Mononuclear cell (primary cell): ENCODE results near the gene SBF1. TPM values are rescaled to one million over a fixed set of nuclear protein-coding genes. Genes with fewer than 3 reads are reported as not detected.
A peak's percentile ranks its signal among the peaks of the same experiment; 100 is the strongest.

Experiments used
- H3K27me3 ChIP-seq: 2 replicates; pipeline ENCODE4 v1.6.0; 2011; ENCODE audit warnings: low read length, control low read depth; ENCODE audit not compliant: insufficient read depth
- H3K4me1 ChIP-seq: 2 replicates; pipeline ENCODE4 v1.5.1; 2011; ENCODE audit warnings: mild to moderate bottlenecking, low read length, control low read depth; ENCODE audit not compliant: insufficient read depth
- H3K4me3 ChIP-seq: 2 replicates; pipeline ENCODE4 v1.5.1; 2011; ENCODE audit warnings: mild to moderate bottlenecking, low read length, moderate library complexity
- H3K9me3 ChIP-seq: 2 replicates; pipeline ENCODE4 v1.5.1; 2011; ENCODE audit warnings: low read depth, mild to moderate bottlenecking, control low read depth, low read length
- total RNA-seq: library from RNA; depleted of rRNA; stranded (reverse); fragments of >200 nt; gene quantifications from one replicate; pipeline ENCODE4 v1.2.3, GENCODE V29; 2012

SBF1 gene
- total RNA-seq, 1 donor: 63.4 TPM

DNA sequence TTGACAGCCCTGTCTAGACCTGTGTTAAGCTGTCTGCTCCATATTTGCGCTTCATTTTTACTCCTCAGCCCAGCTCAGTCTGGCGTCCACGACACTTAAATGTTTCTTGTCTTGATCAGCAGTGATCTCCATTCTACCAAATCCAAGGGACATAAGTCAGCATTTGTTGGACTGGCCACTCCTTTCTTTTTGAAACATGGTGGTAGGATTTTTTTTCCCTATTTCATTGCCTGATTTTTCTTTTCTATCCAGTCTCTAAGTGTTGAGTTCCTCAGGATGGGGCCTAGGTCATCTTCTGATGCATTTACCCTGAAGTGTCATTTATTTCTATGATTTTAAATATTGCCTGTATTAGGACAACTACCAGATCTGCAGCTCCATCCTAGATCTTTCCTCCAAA lies 34.1 kb upstream of the SBF1 start:
- Histone ChIP-seq H3K9me3 (no peaks in the 10 kb centered on the region), H3K27me3 (no peaks in the 10 kb centered on the region), H3K4me3 (no peak overlapping the region), H3K4me1 (peaks cover 25% of the 10 kb centered on the region)

DNA sequence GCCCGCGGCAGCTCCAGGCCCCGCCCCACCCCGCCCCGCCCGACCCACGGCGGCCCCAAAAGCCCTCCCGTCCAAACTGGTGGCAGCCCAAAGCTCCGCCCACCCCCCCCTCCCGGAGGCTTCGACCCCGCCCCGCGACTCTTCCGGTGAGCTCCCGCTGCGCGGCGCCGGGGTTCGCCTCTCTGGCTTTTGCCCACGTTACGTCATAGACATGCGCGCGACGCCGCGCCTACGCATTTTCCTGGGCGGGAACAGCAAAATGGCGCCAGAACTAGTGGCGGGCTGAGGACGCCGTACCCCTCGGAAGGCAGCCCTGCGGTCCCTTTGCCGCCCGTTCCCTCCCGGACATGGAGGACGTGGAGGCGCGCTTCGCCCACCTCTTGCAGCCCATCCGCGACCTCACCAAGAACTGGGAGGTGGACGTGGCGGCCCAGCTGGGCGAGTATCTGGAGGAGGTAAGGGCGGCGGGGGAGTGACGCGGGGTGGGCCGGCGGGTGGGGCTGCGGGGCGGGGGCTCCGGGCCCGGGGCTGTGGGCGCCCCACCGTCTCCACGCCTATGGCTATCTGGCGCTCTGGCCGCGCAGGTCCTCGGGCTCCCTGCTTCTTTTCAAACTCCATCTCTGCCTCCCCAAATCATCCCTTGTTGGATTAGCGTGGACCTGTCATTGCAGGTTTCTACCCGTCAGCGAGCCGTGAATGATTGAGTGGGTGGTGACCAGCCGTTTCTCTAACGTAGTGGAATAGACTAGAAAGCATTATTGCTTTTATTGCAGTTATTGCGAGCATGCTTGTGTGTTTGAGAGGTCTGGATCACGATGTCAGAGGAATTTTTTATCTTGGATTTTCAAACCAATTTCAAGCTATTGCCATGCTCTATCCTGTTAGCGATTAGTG lies 33.4 kb upstream of the SBF1 start, which contains the start of gene NCAPH2:
Gene NCAPH2 (plus strand): TSS at position 234 of the 894 bp plus-strand sequence. CDS start 114 bp downstream, at position 348.
- peaks cover 25% of the 10 kb centered on the region for H3K4me1 ChIP-seq
- peak within 1 kb of the TSS; percentile 72 for H3K4me3 ChIP-seq
- H3K9me3 ChIP-seq: no peaks in the 10 kb centered on the region
- no peaks in the 10 kb centered on the region for H3K27me3 ChIP-seq

DNA sequence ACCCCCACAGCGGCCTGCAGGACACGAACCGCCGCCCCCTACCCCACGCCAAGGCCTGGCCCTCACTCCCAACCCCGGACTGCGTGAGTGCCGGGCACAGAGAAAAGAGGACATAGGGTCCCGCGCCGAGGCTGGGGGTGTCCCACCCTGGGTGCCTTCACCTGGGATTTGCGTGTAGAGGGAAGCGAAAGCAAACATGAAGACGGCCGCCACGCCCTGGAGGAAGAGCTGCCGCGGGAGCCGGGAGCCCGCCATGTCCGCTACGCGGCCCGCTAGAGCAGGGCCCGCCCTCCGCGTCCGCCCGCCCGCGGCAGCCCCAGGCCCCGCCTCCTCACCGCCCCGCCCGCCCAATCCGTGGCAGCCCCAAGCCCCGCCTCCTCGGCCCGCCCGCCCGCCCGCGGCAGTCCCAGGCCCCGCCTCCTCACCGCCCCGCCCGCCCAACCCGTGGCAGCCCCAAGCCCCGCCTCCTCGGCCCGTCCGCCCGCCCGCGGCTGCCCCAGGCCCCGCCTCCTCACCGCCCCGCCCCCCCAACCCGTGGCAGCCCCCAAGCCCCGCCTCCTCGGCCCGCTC lies 32.7 kb upstream of the SBF1 start, which contains the start of gene LMF2:
Gene LMF2 (minus strand): TSS at position 282 of the 570 bp plus-strand sequence. CDS start 27 bp downstream, at position 255.
- peaks cover 25% of the 10 kb centered on the region for H3K4me1 ChIP-seq
- no peaks in the 10 kb centered on the region for H3K27me3 ChIP-seq
- peak within 1 kb of the TSS; percentile 72 for H3K4me3 ChIP-seq
- no peaks in the 10 kb centered on the region for H3K9me3 ChIP-seq

DNA sequence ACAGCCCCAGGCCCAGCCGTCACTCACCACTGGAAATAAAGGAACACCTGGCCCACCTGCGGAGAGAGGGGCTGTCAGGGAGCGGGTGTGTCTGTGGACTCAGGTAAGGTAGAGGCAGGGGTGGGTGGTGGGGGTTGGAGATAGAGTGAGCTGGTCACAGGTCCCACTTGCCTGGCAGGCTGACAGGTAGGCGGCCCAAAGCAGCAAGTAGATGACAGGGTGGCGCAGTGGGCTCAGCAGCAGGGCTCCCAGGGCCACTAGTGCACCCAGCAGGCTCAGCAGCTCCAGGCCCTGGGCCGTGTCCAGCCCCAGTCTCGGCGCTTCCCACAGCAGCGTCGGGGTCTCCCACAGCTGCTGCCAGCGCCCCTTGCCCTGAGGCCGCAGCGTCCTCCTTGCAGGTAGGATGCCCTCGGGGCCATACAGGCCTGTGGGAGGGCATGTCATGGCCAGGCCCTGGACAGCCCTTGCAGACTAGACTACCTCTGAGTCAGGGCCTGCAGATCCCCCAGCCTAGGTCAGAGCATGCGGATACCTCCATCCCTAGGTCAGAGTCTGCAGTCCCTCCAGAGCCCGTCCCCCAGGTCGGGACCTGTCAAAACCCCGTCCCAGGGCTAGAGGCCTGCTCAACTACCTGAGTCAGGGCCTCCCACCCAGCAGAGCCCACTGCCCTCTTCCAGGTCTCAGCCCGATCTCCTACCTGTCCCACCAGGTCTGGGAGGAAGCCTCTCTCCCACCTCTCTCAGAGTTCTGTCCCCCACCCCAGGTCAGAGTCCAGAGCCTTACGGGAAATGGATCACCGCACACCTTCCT lies 32.0 kb upstream of the SBF1 start:
- H3K27me3 ChIP-seq: no peaks in the 10 kb centered on the region
- peaks cover 25% of the 10 kb centered on the region for H3K4me1 ChIP-seq
- peak overlapping the region; percentile 72 for H3K4me3 ChIP-seq
- no peaks in the 10 kb centered on the region for H3K9me3 ChIP-seq

DNA sequence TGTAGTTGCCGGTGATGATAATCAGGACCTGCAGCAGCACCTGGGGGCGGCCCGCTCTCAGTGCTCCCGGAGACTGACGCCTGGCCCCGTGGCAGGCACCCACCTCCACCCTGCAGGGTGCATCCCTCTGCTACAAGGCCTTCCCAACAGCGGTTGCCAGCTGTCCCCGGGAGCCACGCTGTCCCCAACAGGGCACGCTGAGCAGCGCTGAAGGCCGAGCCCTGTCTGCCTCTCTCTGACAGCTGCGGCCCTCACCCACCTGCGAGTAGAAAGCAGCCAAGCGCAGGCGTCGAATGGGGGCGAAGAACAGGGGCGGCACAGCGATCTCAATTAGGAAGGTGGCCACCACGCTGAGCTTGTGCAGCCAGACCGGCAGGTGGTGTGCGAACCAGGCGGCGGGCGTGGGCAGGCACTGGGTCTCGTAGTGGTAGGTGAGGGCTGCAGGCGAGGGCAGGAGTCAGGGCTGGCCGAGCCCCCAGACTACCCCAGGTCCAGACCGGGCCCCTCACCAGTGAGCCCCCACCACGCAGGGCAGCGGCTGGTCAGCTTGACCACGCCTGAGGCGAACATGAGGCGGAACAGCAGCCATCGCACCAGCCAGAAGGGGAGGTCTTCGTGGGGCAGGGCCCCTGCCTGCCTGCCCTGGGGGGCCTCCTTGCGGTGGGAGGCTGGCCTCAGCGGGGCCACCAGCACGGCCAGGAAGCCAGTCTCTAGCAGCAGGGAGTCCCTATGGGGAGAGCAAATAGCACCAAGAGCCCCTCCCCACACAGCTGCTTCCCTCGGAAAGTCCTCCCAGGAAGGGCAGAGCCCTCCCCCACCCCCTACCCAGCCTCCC lies 31.2 kb upstream of the SBF1 start:
- Histone ChIP-seq H3K9me3 (no peaks in the 10 kb centered on the region), H3K4me1 (peaks cover 25% of the 10 kb centered on the region), H3K27me3 (no peaks in the 10 kb centered on the region), H3K4me3 (no peak overlapping the region)

DNA sequence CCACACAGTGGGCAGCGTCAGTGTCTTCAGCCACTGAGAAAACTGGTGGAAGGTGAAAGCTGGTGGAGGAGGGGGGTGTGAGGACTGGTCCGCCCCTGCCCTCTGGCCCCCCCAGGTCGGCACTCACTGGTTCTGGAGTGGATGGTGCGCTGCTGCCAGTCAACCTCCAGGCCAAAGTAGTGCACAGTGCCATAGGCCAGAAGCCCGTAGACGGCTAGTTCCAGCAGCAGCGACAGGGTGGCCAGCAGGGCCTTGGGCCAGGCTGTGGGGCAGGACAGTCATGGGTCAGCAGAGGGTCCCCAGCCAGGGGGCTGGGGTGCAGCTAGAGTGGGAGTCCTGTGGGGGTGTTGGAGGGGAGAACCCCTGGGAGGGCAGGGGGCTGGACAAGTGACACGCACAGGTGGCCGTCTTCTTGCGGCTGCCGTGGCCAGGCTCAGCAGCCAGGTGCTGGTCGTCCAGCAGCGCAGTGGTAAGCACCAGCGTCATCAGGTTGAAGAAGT lies 30.5 kb upstream of the SBF1 start:
- Histone ChIP-seq H3K4me1 (peaks cover 25% of the 10 kb centered on the region), H3K9me3 (no peaks in the 10 kb centered on the region), H3K27me3 (no peaks in the 10 kb centered on the region), H3K4me3 (no peak overlapping the region)

DNA sequence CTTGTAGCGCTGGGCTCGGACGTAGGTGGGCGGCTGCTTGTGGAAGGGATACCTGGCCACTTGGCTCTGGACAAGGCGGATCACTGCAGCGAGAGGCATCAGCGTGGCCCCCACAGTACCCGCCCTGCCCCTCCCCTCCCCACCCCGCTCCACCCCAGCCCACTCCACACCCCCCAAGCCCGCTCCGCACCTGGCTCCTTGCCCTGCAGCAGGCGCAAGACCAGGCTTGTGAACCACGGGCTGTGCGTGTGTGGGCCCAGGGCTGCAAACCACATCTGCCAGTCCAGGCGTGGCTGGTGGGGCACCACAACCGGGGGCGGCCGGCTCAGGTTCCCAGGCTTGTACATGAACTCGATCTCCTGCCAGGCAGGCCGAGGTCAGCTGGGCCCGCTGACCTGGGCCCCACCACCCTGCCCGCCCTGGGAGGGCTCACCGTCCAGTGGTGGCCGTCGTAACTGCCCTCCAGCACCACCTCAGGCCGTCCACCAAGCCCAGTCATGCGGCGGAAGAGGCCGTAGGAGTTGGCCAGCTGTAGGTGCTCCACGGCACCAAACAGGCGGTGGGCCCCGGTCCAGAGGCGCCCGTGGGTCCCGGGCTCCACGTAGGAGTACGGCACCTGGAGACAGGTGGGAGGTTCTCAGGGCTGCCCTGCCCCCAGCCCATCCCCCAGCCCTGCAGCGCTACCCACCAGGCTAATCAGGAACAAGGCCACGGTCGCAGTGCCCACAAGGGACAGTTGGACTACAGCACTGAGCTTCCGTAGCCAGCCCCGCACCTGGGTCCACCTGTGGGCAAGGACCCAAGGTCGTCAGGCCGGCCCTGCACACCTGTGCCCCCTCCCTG lies 29.8 kb upstream of the SBF1 start:
- Histone ChIP-seq H3K9me3 (no peaks in the 10 kb centered on the region), H3K4me3 (no peak overlapping the region), H3K4me1 (peaks cover 24% of the 10 kb centered on the region), H3K27me3 (no peaks in the 10 kb centered on the region)

DNA sequence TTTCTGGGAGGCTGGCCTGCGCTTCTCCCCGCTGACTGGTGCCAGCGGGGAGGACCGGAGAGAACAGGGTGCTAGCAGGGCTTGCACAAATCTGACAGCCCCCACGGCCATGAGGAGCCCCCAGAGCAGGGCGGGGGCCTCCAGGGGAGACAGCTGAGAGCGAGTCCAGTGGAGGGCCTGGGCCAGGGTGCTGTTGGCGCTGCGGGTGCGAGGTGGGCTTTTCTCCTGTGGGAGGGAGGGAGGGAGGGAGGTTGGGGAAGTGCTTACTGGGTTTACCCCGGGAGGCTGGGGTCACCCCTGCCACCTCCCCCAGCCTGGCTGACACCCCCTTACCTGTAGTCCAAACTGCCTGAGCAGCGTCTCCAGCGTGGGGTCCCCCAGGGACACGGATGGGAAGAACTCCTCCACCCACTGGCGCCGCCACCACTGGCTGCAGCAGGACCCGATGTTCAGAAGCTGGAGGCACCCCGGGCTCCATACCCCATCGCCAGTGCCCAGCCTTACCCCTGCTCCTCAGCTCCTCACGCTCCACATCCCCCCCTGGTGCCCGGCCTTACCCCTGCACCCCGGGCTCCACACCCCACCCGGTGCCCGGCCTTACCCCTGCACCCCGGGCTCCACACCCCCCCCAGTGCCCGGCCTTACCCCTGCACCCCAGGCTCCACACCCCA lies 28.8 kb upstream of the SBF1 start:
- Histone ChIP-seq H3K4me3 (no peak overlapping the region), H3K9me3 (no peaks in the 10 kb centered on the region), H3K4me1 (peaks cover 14% of the 10 kb centered on the region), H3K27me3 (no peaks in the 10 kb centered on the region)

DNA sequence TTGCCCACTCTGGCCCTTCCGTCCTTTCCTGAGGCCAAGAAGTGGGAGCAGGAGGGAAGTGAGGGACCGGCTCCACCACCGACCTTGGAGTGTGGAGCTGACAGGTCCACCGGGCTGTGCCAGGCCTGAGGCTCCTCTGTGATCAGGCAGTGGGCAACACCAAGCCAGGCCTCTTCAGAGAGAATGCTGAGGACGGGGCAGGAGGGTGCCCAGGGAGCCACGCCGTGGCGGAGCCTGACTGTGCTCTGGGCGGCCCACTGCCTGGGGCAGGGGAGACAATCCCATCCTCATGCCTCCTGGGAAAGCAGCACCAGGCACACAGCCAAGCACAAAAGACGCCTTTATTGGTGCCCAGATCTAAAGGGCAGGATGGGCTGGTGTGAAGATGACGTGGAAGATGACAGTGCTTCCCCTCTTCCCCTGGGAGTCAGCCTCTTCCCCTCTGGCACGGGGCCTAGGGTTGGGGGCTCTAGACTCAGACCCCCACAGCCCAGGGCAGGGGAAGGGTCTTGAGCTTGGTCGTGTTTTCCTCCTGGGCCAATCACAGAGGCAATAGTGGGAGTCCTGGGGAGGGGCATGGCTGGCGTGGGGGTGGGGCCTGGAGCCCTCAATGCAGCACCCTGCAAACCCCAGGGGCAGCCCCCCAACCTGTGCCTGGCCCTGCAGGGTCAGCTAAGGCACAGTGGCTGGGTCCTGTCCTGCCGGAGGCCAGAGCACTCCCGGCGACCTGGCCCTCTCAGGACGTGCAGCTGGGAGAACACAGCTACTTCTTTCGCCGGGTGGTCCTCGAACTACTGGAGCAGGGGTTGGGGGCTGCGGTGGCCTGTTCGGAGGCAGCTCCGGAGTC lies 28.0 kb upstream of the SBF1 start:
- Histone ChIP-seq H3K9me3 (no peaks in the 10 kb centered on the region), H3K4me3 (no peak overlapping the region), H3K27me3 (no peaks in the 10 kb centered on the region), H3K4me1 (peaks cover 16% of the 10 kb centered on the region)

DNA sequence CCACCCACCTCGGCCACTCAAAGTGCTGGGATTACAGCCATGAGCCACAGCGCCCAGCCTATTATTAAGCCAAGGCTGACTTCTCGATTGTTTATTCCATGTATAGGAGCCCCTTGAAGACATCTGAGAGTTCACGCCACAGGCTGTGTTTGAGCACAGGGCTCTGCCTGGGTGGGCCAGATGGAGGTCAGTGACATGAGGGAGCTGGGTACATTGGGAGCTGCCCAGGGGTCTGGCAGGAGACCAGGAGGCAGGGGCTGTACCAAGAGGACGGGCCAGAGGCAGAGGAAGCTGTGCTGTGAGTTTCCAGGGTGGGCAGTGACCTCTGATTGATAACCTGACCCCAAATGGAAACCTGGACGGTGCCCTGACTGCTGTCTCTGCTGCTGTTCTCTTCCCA lies 27.3 kb upstream of the SBF1 start:
- Histone ChIP-seq H3K9me3 (no peaks in the 10 kb centered on the region), H3K4me1 (peaks cover 15% of the 10 kb centered on the region), H3K4me3 (no peak overlapping the region), H3K27me3 (no peaks in the 10 kb centered on the region)

DNA sequence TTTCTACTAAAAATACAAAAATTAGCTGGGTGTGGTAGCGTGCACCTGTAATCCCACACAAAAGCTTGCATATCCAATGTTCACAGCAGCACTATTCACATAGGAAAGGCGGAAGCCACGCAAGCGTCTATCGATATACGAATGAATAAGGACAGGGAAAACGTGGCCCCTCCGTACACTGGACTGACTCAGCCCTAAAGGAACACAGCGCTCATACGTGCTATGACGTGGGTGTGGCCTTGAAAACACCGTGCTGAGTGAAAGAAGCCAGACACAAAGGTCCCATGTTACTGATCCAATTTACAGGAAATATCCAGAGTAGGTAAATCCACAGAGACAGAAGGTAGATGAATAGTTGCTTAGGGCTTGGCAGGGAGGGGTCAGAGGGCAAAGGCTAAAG lies 25.6 kb upstream of the SBF1 start:
- no peaks in the 10 kb centered on the region for H3K9me3 ChIP-seq
- no peak overlapping the region for H3K4me3 ChIP-seq
- peaks cover 4% of the 10 kb centered on the region for H3K4me1 ChIP-seq
- no peaks in the 10 kb centered on the region for H3K27me3 ChIP-seq

DNA sequence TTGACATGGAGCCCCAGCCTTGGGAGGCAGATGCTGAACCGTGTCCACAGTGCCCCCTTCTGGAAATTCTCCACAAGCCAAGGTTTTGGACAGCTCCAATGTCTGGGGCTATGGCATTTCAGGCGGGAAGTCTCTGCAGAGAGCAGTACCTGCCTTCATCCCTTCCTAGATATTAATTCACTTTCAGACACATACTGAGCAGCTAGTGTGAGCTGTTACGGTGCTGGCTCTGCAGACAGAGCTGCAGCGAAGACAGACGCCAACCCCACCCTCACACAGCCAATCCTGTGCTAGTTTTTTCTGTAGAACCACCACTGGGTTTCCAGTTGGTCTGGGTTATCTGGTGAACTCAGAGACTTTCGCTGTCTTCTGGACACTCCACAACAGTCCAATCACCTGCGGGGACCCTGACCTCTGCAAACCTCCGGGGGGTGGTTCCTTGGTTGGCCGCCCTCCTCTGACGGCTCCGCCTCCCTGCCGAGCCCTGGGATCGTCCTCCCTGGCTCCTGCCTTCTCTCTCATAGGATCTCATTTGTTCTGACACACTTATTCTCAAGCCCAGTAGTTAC lies 23.6 kb upstream of the SBF1 start:
- peaks cover 4% of the 10 kb centered on the region for H3K4me1 ChIP-seq
- H3K9me3 ChIP-seq: no peaks in the 10 kb centered on the region
- no peaks in the 10 kb centered on the region for H3K27me3 ChIP-seq
- no peak overlapping the region for H3K4me3 ChIP-seq
